Measurements from ENCODE around the gene P2RY8.

The P2RY8 gene

DNA sequence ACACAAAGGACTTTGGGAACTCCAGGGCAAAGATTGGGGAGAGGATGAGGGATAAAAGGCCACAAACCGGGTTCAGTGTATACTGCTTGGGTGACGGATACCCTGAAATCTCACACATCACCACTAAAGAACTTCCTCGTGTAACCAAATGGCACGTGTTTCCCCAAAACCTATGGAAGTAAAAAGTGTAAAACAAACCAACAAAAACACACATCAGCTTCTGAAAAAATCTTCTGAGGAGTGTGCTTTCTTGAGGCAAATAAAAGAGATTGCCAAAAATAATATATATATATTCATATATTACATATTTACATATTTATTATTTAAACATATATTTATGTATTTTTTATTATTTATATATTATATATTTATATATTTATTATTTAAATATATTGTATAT lies 3.9 kb downstream of the P2RY8 start:
- Histone ChIP-seq H3K4me2 (ENCODE audit: low read length, poor library complexity, severe bottlenecking) (no peak overlapping the region), H3K4ac (ENCODE audit: low read depth in 1 of 2, low read length in 2 of 2) (no peak overlapping the region), H2AFZ (ENCODE audit: low read depth, low read length) (no peak overlapping the region), H3K4me3 (ENCODE audit: insufficient read depth in 1 of 2, low read depth in 1 of 2, low read length in 2 of 2) (no peak overlapping the region), H3K36me3 (ENCODE audit: control insufficient read depth in 1 of 2, insufficient read depth in 2 of 2, low read depth in 1 of 2, low read length in 2 of 2) (no peaks in the 10 kb centered on the region), H3K23ac (ENCODE audit: low read length in 2 of 2) (no peak overlapping the region), H4K91ac (ENCODE audit: low read length) (no peak overlapping the region), H3K9ac (ENCODE audit: low read length) (no peak overlapping the region), H2BK5ac (ENCODE audit: low read depth, low read length, poor library complexity, severe bottlenecking) (no peak overlapping the region), H2BK12ac (ENCODE audit: low read length in 2 of 2) (no peak overlapping the region), H4K8ac (ENCODE audit: low read length) (no peak overlapping the region), H3K14ac (ENCODE audit: low read length in 2 of 2) (no peak overlapping the region), H3K27me3 (ENCODE audit: control insufficient read depth in 1 of 2, insufficient read depth in 1 of 2, low read length in 2 of 2) (peaks cover 0 to 13% of the 10 kb centered on the region in 2 experiments), H3K9me3 (ENCODE audit: control insufficient read depth, low read length) (no peaks in the 10 kb centered on the region), H2AK5ac (ENCODE audit: low read length, severe bottlenecking) (no peak overlapping the region), H2BK120ac (ENCODE audit: low read depth, low read length) (no peak overlapping the region), H2BK15ac (ENCODE audit: low read depth, poor library complexity, severe bottlenecking) (no peak overlapping the region), H3K4me1 (ENCODE audit: control insufficient read depth, insufficient read depth, low read depth, low read length) (no peaks in the 10 kb centered on the region), H3K27ac (ENCODE audit: low read length, poor library complexity, severe bottlenecking) (no peak overlapping the region), H3K18ac (ENCODE audit: low read depth in 1 of 2, low read length in 2 of 2) (no peak overlapping the region), H3K79me1 (replicated peaks; ENCODE audit: low read length, poor library complexity, severe bottlenecking) (no peaks in the 10 kb centered on the region)
- no peak for DNase-seq
- WGBS, result no CpG with 5 or more reads among the region's 4 CpGs

DNA sequence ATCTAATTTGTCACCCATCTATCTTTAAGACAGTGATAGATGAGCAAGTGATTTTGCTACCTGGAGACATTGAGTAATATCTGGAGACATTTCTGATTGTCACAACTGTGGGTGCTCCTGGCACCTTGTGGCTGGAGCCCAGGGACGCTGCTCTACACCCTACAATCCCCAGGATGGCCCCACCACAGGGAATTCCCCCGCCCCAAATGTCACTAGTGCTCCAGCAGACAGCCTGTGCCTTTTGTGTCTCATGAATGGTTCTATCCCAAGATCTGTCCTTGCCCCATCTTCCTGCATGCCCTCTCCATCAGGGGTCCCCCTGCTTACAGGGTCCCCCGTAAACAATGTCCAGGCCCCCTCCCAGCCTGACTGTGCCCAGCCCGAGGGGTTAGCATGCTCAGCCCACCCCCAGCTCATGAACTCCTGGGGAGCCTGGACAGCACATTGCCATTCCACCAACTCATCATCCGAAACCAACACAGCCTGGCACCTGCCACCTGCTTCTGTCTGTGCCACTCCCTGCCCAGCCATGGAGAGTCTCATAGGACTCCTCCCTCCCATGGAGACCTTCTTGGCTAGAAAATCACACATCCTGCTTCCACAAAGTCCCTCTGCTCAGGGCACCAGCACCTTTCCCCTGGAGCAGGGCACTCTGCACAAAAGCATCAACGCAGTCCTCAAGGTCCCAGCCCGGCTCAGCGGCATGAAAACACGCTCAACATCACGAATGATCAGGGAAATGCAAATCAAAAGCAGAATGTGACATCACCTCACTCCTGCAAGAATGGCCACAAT lies 5.7 kb downstream of the P2RY8 start:
- Histone ChIP-seq H4K8ac (ENCODE audit: low read length) (no peak overlapping the region), H3K23ac (ENCODE audit: low read length in 2 of 2) (no peak overlapping the region), H3K27me3 (ENCODE audit: control insufficient read depth in 1 of 2, insufficient read depth in 1 of 2, low read length in 2 of 2) (peaks cover 0 to 15% of the 10 kb centered on the region in 2 experiments), H3K27ac (ENCODE audit: low read length, poor library complexity, severe bottlenecking) (no peak overlapping the region), H2BK5ac (ENCODE audit: low read depth, low read length, poor library complexity, severe bottlenecking) (no peak overlapping the region), H2BK120ac (ENCODE audit: low read depth, low read length) (no peak overlapping the region), H3K9me3 (ENCODE audit: control insufficient read depth, low read length) (no peaks in the 10 kb centered on the region), H3K14ac (ENCODE audit: low read length in 2 of 2) (no peak overlapping the region), H2AK5ac (ENCODE audit: low read length, severe bottlenecking) (no peak overlapping the region), H4K91ac (ENCODE audit: low read length) (no peak overlapping the region), H2BK12ac (ENCODE audit: low read length in 2 of 2) (no peak overlapping the region), H2AFZ (ENCODE audit: low read depth, low read length) (no peak overlapping the region), H3K4me1 (ENCODE audit: control insufficient read depth, insufficient read depth, low read depth, low read length) (no peaks in the 10 kb centered on the region), H3K9ac (ENCODE audit: low read length) (no peak overlapping the region), H2BK15ac (ENCODE audit: low read depth, poor library complexity, severe bottlenecking) (no peak overlapping the region), H3K18ac (ENCODE audit: low read depth in 1 of 2, low read length in 2 of 2) (no peak overlapping the region), H3K36me3 (ENCODE audit: control insufficient read depth in 1 of 2, insufficient read depth in 2 of 2, low read depth in 1 of 2, low read length in 2 of 2) (no peaks in the 10 kb centered on the region), H3K4me3 (ENCODE audit: insufficient read depth in 1 of 2, low read depth in 1 of 2, low read length in 2 of 2) (no peak overlapping the region), H3K4me2 (ENCODE audit: low read length, poor library complexity, severe bottlenecking) (no peak overlapping the region), H3K4ac (ENCODE audit: low read depth in 1 of 2, low read length in 2 of 2) (no peak overlapping the region), H3K79me1 (replicated peaks; ENCODE audit: low read length, poor library complexity, severe bottlenecking) (no peaks in the 10 kb centered on the region)
- DNase-seq, result no peak
- 70% methylated on average over 10 of the region's 10 CpGs for WGBS

DNA sequence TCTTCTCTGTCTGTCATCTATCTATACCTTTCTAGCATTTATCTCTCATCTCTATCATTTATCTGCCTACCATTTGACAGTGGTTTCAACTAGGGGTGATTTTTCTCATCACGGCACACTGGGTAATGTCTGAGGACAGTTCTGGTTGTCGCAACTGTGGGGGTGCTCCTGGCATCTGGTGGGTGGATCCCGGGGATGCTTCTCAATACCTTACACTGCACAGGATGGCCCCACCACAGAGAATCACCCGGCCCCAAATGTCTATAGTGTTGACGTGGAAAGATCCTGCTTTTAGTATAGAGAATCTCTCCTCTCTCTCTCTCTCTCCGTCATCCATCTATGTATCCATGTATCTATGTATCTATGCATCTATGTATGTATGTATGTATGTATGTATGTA lies 7.2 kb downstream of the P2RY8 start:
- Histone ChIP-seq H3K9ac (ENCODE audit: low read length) (no peak overlapping the region), H2BK15ac (ENCODE audit: low read depth, poor library complexity, severe bottlenecking) (no peak overlapping the region), H2AK5ac (ENCODE audit: low read length, severe bottlenecking) (no peak overlapping the region), H3K14ac (ENCODE audit: low read length in 2 of 2) (no peak overlapping the region), H3K79me1 (replicated peaks; ENCODE audit: low read length, poor library complexity, severe bottlenecking) (no peaks in the 10 kb centered on the region), H2BK5ac (ENCODE audit: low read depth, low read length, poor library complexity, severe bottlenecking) (no peak overlapping the region), H2BK12ac (ENCODE audit: low read length in 2 of 2) (no peak overlapping the region), H3K4ac (ENCODE audit: low read depth in 1 of 2, low read length in 2 of 2) (no peak overlapping the region), H2AFZ (ENCODE audit: low read depth, low read length) (no peak overlapping the region), H3K4me1 (ENCODE audit: control insufficient read depth, insufficient read depth, low read depth, low read length) (no peaks in the 10 kb centered on the region), H3K36me3 (ENCODE audit: control insufficient read depth in 1 of 2, insufficient read depth in 2 of 2, low read depth in 1 of 2, low read length in 2 of 2) (no peaks in the 10 kb centered on the region), H3K23ac (ENCODE audit: low read length in 2 of 2) (no peak overlapping the region), H3K9me3 (ENCODE audit: control insufficient read depth, low read length) (no peaks in the 10 kb centered on the region), H3K4me3 (ENCODE audit: insufficient read depth in 1 of 2, low read depth in 1 of 2, low read length in 2 of 2) (no peak overlapping the region), H3K4me2 (ENCODE audit: low read length, poor library complexity, severe bottlenecking) (no peak overlapping the region), H3K18ac (ENCODE audit: low read depth in 1 of 2, low read length in 2 of 2) (no peak overlapping the region), H3K27me3 (ENCODE audit: control insufficient read depth in 1 of 2, insufficient read depth in 1 of 2, low read length in 2 of 2) (peaks cover 0 to 15% of the 10 kb centered on the region in 2 experiments), H4K8ac (ENCODE audit: low read length) (no peak overlapping the region), H3K27ac (ENCODE audit: low read length, poor library complexity, severe bottlenecking) (no peak overlapping the region), H2BK120ac (ENCODE audit: low read depth, low read length) (no peak overlapping the region), H4K91ac (ENCODE audit: low read length) (no peak overlapping the region)
- WGBS, result 73% methylated on average over 3 of the region's 6 CpGs
- no peak for DNase-seq

DNA sequence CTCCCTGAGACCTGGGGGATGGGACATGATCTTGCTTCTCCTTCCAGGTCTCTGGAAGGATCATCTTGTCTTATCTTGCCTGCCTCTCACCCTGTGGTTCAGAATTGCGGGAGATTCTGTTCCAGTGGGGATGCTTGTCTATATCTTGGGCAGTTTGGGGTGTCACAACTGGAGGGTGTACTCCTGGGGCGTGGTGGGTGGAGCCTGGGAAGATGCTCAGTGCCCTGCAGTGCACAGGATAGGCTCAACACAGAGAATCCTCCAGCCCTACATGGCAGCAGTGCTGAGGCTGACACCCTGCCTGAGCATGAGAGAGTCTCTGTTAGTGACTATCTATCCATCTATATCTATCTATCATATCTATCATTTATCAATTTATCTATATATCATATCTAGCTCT lies 7.7 kb downstream of the P2RY8 start:
- Histone ChIP-seq H3K4ac (ENCODE audit: low read depth in 1 of 2, low read length in 2 of 2) (no peak overlapping the region), H4K91ac (ENCODE audit: low read length) (no peak overlapping the region), H3K4me3 (ENCODE audit: insufficient read depth in 1 of 2, low read depth in 1 of 2, low read length in 2 of 2) (no peak overlapping the region), H3K9ac (ENCODE audit: low read length) (no peak overlapping the region), H3K18ac (ENCODE audit: low read depth in 1 of 2, low read length in 2 of 2) (no peak overlapping the region), H2AFZ (ENCODE audit: low read depth, low read length) (no peak overlapping the region), H3K36me3 (ENCODE audit: control insufficient read depth in 1 of 2, insufficient read depth in 2 of 2, low read depth in 1 of 2, low read length in 2 of 2) (no peaks in the 10 kb centered on the region), H3K79me1 (replicated peaks; ENCODE audit: low read length, poor library complexity, severe bottlenecking) (no peaks in the 10 kb centered on the region), H2AK5ac (ENCODE audit: low read length, severe bottlenecking) (no peak overlapping the region), H3K27me3 (ENCODE audit: control insufficient read depth in 1 of 2, insufficient read depth in 1 of 2, low read length in 2 of 2) (peaks cover 0 to 15% of the 10 kb centered on the region in 2 experiments), H2BK12ac (ENCODE audit: low read length in 2 of 2) (no peak overlapping the region), H3K14ac (ENCODE audit: low read length in 2 of 2) (no peak overlapping the region), H3K4me1 (ENCODE audit: control insufficient read depth, insufficient read depth, low read depth, low read length) (no peaks in the 10 kb centered on the region), H2BK120ac (ENCODE audit: low read depth, low read length) (no peak overlapping the region), H3K9me3 (ENCODE audit: control insufficient read depth, low read length) (no peaks in the 10 kb centered on the region), H2BK5ac (ENCODE audit: low read depth, low read length, poor library complexity, severe bottlenecking) (no peak overlapping the region), H3K4me2 (ENCODE audit: low read length, poor library complexity, severe bottlenecking) (no peak overlapping the region), H3K23ac (ENCODE audit: low read length in 2 of 2) (no peak overlapping the region), H3K27ac (ENCODE audit: low read length, poor library complexity, severe bottlenecking) (no peak overlapping the region), H2BK15ac (ENCODE audit: low read depth, poor library complexity, severe bottlenecking) (no peak overlapping the region), H4K8ac (ENCODE audit: low read length) (no peak overlapping the region)
- no peak for DNase-seq
- WGBS, result 44% methylated on average over 2 of the region's 2 CpGs

Measured in mesenchymal stem cell (in vitro differentiated cells and primary cell).